ENCODE results near the gene SLC25A25. TPM values are rescaled to one million over a fixed set of nuclear protein-coding genes. Genes with fewer than 3 reads are reported as not detected.

Gene SLC25A25
- total RNA-seq (2022; extraction: Qiagen RNA extraction): 7.5 to 9.5 TPM (median 9.1 TPM) in 5 replicates

DNA sequence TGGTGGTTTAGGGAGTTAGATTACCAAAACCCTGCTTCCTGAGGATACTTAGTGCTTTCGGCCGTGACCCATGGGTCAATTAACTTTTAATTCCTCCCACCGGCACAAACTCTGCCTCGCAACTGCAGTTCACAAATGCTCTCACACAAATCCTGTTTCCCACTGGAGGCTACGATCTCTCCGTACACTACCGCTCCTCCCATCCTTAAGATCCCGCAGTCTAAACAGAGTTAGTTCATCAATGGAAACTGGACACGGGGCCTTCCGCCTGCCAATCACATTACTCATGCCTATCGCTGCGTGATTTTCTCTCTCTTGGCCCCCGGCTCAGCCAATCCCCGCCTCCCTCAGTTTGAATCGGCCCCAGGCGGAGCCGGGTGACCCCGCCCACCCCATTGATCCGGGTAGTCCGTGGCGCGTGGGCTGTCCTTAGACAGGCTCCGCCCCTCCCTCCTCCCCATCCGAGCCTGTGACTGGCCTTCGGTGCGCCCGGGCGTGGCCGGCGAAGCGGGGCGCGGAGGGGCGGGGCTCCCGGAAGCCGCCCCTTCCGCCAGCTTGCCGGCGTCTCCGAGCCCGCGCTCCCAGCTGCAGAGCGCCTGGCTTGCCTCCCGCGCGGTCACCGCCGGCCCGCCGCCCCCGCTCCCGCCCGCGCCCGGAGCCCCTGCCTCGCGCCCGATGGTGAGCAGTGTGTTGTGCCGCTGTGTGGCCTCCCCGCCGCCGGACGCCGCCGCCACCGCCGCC is at the start of gene SLC25A25:
Gene SLC25A25, plus strand, starts transcription at position 588 of the 741 bp plus-strand sequence. Its CDS starts 88 bp downstream, at position 676.

DNA sequence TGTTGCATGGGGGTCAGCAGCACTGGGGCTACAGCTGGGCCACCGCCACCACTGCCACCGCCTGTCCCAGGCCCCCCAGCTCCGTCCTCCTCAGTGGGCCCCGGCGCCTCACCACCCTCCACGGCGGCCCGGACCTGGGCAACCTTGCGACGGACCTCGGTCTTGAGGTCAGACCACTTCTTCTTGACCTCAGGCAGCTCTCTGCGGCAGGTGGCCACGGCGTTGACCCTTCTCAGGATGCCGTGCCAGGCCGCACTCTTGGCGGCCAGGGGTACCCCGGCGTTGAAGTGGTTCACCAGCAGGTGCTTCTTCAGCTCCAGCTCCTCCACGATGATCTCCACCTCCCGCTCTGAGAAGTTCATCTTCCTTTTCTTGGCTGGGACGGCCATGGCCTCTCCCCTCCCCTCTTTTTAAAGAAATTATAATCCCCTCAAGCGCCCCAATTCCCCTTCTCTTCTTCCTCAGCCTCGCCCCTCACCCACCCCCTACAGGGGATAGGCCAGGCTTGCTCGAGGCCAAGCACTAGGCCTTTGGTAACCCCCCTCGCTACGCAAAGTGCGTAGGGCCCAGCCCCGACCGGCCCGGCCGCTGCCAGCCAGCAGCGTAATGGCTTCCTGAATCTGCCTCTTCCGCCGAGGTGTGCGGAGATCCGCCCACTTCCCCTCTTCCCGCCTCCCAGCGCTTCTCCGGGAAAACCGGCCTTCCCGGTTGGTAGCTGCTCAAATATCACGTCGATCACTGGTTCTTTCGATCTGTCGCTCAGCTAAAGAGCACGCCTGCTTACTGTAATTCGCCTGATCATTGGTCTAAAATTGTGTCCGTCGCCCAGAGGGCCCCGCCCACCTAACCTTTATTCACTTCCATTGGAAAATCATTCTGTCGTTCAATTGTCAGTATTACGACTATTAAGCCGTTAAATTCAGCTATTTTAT is 1.1 kb upstream of the SLC25A25 start, which contains the start of gene NAIF1:
Gene NAIF1, minus strand, starts transcription at position 608 of the 932 bp plus-strand sequence. Its CDS starts 219 bp downstream, at position 389.

DNA sequence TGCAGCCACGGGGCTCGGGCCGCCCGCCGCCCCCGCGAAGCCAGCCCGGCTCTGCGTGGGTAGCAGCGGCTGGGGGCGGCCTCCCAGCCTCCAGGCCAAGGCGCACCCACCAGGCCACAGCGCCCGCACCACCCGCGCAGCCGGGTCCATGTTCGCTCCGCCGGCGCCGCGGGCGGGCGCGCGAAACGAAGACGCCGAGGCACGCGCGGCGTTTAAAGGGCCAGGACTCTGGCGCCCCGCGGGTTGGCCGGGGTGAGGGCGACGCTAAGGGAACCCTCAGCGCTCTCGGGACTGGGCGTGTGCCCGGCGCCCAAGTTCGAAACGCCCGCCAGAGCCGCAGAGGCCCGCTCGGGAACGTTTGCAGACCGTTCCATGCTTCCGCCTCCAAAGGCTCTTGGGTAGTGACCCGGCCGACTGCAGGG is 59.5 kb downstream of the SLC25A25 start, which contains the start of gene PTGES2:
Gene PTGES2, minus strand, starts transcription at position 162 of the 422 bp plus-strand sequence. Its CDS starts 12 bp downstream, at position 150.

DNA sequence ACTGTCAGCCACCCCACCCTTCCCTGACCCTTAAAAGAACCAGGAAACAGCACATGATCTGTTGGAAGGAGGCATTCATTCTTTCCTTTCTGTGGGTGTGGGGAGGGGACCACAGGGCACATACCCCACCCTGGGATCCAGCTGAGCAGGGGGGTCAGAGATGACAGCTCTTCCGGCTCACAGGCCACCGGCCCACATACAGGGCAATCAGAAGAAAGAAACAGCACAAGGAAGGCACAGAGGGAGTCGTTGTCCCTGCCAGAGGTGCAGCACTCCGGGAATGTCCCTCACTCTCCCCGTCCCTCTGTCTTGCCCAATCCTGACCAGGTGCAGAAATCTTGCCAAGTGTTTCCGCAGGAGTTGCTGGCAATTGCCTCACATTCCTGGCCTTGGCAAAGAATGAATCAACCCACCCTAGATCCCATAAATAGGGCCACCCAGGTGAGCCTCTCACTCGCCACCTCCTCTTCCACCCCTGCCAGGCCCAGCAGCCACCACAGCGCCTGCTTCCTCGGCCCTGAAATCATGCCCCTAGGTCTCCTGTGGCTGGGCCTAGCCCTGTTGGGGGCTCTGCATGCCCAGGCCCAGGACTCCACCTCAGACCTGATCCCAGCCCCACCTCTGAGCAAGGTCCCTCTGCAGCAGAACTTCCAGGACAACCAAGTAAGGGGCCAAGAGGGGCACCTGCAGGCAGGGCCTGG is 81.1 kb downstream of the SLC25A25 start, which contains the start of gene LCN2:
Gene LCN2, plus strand, starts transcription at position 453 of the 701 bp plus-strand sequence. Its CDS starts 73 bp downstream, at position 526.

Other genes with a start within 250 kb of the SLC25A25 start
- gene ENG, start 213.6 kb upstream of the SLC25A25 start, total RNA-seq (2022; extraction: Qiagen RNA extraction): 0.07 to 0.15 TPM (median 0.10 TPM) in 5 replicates
- 50.6 to 85.5 TPM (median 74.9 TPM) in 5 replicates for gene AK1, start 190.6 kb upstream of the SLC25A25 start, total RNA-seq (2022; extraction: Qiagen RNA extraction)
- gene ST6GALNAC6, start 168.6 kb upstream of the SLC25A25 start, total RNA-seq (2022; extraction: Qiagen RNA extraction): 21.1 to 25.8 TPM (median 22.7 TPM) in 5 replicates
- 13.8 to 18.8 TPM (median 16.9 TPM) in 5 replicates for gene ST6GALNAC4, start 151.2 kb upstream of the SLC25A25 start, total RNA-seq (2022; extraction: Qiagen RNA extraction)
- 1.0 to 3.5 TPM (median 1.6 TPM) in 5 replicates for gene PIP5KL1, start 137.5 kb upstream of the SLC25A25 start, total RNA-seq (2022; extraction: Qiagen RNA extraction)
- 37.0 to 44.2 TPM (median 41.4 TPM) in 5 replicates for gene DPM2, start 130.4 kb upstream of the SLC25A25 start, total RNA-seq (2022; extraction: Qiagen RNA extraction)
- gene EEIG1, start 87.2 kb upstream of the SLC25A25 start, total RNA-seq (2022; extraction: Qiagen RNA extraction): 43.3 to 63.4 TPM (median 52.2 TPM) in 5 replicates
- 4.9 to 8.3 TPM (median 6.4 TPM) in 5 replicates for gene NAIF1, start 912 bp upstream of the SLC25A25 start, total RNA-seq (2022; extraction: Qiagen RNA extraction)
- 71.6 to 105 TPM (median 99.3 TPM) in 5 replicates for gene PTGES2, start 59.5 kb downstream of the SLC25A25 start, total RNA-seq (2022; extraction: Qiagen RNA extraction)
- gene LCN2, start 81.2 kb downstream of the SLC25A25 start, total RNA-seq (2022; extraction: Qiagen RNA extraction): 2.7 to 5.2 TPM (median 4.3 TPM) in 5 replicates
- gene BBLN, start 92.0 kb downstream of the SLC25A25 start, total RNA-seq (2022; extraction: Qiagen RNA extraction): 43.1 to 66.3 TPM (median 62.6 TPM) in 5 replicates
- 67.7 to 95.1 TPM (median 82.4 TPM) in 5 replicates for gene CIZ1, start 123.3 kb downstream of the SLC25A25 start, total RNA-seq (2022; extraction: Qiagen RNA extraction)
- gene DNM1, start 135.1 kb downstream of the SLC25A25 start, total RNA-seq (2022; extraction: Qiagen RNA extraction): 77.9 to 94.3 TPM (median 86.7 TPM) in 5 replicates
- 38.8 to 52.8 TPM (median 45.6 TPM) in 5 replicates for gene GOLGA2, start 207.8 kb downstream of the SLC25A25 start, total RNA-seq (2022; extraction: Qiagen RNA extraction)
- 38.9 to 45.9 TPM (median 42.0 TPM) in 5 replicates for gene SWI5, start 208.0 kb downstream of the SLC25A25 start, total RNA-seq (2022; extraction: Qiagen RNA extraction)